GM19238 (cell line): ENCODE results near the gene C1R.
"Not testable (repeated sequence)": the region's sequence is repeated elsewhere in the genome, so short reads cannot be mapped to it uniquely, and the experiment has no call there.

ENCODE experiments used
- DNase-seq: peaks from one replicate; pipeline ENCODE4 v3.0.0; 2011; ENCODE audit warnings: low spot score; ENCODE audit not compliant: insufficient read length

The C1R gene

DNA sequence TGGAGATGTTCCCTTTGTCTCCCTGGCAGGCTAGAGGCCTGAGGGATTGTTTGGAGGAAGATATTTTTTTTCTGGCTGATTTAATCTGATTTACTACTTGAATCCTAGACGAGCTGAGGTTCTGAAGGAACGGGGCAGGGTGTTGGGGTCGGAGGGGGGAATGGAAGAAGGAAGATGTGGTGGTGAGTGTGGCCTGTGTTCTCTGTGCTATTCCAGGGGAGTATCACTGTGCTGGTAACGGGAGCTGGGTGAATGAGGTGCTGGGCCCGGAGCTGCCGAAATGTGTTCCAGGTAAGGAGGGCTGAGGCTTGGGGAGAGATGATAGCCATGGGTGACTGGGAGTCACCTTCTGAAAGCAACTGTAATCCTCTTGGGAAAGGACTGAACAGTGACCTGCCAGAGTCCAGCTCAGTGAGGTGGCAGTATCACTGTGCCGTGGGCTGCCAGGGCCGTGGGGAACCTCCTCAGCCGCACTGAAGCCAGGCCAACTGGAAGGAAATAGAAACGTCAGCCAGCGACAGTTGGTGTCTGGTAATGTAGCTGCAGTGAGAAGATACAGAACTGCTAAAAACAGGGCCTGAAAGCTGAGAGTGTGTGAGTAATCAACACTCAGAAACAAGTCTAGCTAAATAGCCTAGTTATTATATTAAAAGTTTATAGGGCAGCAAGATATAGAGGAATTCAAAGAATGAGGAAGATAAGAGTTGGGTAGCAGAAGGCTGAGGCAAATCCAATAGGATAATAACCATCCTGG lies 23.8 kb downstream of the C1R start:
- DNase-seq = no peak

DNA sequence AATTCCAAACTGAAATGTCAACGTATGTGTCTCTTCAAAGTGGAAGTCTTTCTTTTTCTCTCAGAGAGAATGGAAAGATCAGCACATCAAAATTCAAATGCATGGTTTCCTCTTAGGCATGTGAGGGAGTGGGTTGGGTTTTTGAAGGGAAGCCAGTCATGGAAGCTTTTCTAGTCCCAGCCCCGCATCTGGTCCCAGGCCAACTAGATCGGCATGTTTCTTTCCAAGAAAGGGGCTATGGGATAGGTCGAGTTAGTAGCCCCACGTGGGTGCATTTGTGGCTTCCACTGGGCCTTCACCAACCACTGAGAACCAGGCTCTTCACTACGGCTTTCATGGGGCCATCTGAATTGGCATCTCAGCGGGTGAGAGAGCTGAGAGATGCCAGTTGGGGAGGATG lies 25.1 kb downstream of the C1R start:
- DNase-seq = no peak

DNA sequence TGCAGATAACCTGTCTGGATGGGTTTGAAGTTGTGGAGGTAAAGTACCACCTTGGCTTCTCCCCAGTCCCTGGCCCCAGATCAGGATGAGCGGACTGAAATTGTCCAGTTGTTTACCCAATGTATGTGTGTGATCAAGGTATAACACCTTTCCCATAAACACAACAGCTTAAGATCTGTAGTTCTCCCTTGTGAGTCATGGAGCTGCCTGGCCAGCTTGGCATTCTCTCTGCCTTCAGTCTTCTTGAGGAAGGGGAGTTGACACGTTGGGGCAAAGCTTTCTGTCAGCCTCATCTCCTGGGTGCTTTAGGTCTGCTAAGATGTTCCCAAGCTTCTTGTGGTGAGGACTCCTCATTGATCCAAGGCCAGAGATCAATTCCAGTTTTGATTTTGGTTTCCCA lies 25.6 kb downstream of the C1R start:
- no peak for DNase-seq

DNA sequence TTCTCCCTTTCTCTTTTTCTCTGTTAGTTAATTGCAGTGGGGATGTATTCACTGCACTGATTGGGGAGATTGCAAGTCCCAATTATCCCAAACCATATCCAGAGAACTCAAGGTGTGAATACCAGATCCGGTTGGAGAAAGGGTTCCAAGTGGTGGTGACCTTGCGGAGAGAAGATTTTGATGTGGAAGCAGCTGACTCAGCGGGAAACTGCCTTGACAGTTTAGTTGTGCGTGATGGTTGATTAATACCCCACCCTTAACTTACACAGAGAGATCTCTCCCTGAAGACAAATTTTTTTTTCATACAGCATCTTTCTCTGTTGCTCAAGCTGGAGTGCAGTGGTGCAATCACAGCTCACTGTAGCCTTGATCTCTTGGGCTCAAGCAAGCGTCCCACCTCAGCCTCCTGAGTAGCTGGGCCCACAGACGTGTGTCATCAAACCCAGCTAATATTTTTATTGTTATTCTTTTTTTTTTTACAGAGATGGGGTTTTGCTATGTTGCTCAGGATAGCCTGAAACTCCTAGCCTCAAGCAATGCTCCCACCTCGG lies 27.1 kb downstream of the C1R start:
- no peak for DNase-seq

DNA sequence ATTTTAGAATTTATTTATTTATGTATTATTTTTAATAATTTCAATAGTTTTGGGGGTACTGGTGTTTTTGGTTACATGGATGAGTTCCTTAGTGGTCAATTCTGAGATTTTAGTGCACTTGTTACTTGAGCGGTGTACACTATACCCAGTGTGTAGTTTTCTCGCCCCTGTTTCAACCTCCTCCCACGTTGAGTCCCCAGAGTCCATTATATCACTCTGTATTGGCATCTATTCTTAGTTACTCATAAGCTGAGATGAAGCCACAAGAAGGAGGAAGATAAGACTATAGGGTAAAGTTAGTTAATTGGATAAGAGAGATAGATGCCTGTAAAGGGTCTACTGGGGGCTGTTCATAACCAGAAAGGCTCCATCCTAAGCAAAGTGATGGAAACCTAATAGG lies 27.7 kb downstream of the C1R start:
- DNase-seq = no peak

DNA sequence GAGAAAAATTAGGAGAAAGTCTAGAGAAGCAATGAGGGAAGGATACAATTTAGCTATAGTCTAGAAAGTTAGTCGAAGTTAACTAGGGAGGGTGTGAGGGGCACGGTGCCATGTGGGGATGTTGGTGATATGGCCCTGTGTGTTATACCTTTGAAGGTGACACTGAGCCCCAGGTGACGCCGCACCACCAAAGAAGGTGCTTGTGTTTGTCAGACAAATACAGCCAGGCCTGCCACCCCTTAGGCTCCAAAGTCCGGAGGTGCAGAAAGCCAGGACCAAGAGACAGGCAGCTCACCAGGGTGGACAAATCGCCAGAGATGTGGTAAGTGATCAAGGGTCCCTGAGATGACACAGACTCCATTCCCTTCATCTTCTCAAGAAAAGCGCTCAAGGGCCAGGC lies 30.6 kb downstream of the C1R start:
- no peak for DNase-seq

DNA sequence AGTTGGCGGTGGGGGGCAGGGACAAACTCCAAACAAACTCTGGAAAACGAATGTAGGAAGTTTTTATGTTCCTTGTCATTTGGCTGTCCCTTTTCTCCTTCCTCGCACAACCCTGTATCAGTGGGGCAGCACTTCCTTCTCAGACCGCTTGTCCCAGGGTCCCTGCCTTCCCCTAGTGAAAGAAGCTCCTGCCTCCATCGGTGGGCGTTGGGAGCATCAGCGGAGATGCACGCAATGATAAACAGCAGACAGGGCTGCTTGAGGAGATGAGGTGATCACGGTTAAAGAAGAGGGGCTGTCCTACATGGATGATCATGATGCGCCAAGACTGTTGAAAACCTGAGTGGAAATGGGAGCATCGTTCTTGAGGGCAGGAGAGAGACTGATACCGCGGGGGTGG lies 31.1 kb downstream of the C1R start:
- no peak for DNase-seq

DNA sequence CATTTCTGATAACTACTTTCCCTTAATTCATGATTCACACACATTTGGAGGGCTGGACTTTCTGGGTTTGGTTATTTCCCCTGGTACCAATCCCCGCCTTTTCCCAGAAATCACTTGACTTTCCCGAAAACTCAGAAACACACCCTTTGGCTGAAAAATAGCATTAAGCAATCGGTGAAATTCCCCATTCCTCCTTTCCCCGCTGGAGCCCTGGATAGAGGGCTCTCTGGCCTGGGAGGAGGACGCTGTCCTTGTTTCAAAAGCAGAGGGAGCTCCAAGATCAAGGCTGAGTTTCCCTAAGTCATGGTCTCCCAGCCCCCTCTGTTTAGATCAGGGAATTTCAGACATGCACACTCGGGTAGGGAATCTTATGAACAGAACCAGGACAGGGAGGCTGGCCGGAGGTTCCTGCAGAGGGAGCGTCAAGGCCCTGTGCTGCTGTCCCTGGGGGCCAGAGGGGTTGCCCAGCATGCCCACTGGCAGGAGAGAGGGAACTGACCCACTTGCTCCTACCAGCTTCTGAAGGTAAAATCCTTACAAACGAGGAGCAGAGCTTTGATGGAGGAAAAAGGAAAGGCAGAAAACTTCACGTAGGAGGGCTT lies 31.8 kb downstream of the C1R start, which contains the start of gene C1S:
TSS of gene C1S (plus strand) at position 366 of the 602 bp plus-strand sequence. CDS start 1,195 bp downstream, outside the sequence.
- DNase-seq = no peak

DNA sequence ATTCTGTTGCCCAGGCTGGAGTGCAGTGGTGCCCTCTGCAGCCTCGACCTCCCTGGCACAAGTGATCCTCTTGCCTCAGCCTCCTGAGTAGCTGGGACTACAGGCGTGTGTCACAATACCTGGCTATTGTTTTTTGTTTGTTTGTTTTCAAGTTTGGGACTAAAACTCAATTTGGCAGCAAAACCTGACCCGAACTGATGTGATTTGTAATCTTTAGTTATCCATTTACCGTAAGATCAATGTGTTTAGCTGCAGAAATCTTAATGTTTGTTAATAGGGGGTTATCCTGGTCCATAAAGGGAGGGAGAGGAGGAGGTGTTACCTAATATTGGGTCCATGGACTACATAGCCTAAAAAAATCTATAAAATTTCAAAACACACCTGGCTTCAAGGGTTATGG lies 32.5 kb downstream of the C1R start:
- DNase-seq = no peak

DNA sequence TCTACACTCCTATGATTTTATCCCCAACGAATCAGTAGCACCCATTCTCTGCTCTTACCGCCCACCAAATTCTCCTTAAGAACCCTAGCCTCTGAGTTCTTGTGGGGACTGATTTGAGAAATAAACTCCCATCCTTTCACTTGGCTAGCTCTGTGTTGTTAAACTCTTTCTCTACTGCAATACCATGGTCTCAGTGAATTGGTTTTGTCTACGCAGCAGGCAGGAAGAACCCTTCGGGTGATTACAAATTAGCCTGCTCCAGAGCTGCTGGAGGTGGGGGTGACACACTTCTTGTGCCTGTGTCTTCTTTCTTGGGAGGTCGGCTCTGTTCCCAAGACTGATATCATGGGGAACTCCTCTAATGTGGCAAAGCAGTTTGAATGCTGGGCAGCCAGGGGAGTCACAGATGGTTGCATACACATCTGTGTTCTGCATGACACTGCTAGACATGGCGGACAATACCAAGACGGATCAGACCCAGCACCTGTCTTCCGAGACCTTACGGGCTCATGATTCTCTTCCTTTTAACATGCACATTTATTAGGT lies 33.3 kb downstream of the C1R start:
- DNase-seq = no peak

DNA sequence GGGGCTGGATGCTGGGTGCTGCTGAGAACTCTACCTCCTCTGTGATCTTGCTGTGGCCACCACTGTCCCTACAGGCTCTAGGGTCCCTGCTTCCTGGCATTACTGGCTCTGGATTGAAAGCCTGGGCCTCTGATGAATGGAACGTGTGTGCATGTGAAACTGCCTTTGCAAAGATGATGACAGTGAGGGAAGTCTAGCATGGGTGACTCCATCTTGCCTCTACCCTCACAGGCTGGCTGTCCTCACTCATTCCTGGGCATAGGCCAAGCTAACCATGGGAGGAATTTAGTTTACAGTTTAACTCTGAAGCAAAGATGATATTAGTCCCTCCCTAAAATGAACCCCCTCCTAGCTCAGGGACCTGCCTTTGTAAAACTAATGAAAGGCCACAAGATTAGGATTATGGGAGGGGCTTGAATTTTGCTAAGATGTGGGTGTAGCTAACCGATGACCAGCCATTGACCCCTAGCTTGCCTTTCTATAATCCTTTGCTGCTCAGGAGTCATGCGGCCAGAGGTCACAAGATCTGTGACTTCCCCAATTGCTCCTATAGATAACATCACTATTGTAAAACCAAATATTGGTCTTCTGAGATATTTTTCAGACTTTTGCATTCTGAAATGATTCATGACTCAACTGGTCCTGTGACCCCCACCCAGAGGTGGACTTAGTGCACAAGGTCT lies 33.9 kb downstream of the C1R start:
- no peak for DNase-seq

DNA sequence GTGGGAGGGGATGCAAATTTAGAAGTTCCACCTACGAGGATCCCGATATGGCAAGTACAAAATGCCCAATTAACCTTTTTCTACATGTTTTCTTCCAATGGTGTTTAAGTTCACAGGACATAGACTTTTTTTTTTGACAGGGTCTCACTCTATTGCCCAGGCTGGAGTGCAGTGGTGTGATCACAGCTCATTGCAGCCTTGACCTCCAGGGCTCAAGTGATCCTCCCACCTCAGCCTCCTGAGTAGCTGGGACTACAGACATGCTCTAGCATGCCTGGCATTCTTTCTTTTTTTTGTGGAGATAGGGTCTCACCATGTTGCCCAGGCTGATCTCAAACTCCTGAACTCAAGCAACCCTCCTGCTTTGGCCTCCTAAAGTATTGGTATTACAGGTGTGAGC lies 36.5 kb downstream of the C1R start:
- not testable (repeated sequence) for DNase-seq

DNA sequence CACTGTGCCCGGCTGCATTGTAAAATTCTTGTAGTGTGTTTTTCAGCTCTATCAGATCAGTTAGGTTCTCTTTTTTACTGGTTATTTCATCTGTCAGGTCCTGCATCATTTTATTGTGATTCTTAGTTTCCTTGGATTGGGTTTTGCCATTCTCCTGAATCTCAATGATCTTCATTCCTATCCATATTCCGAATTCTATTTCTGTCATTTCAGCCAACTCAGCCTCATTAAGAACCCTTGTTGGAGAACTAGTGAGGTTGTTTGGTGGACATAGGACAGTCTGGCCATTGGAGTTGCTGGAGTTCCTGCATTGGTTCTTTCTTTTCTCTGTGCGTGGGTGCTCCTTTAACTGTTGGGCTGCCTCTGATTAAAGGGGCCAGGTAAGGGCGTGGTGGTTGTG lies 37.3 kb downstream of the C1R start:
- DNase-seq = no peak

DNA sequence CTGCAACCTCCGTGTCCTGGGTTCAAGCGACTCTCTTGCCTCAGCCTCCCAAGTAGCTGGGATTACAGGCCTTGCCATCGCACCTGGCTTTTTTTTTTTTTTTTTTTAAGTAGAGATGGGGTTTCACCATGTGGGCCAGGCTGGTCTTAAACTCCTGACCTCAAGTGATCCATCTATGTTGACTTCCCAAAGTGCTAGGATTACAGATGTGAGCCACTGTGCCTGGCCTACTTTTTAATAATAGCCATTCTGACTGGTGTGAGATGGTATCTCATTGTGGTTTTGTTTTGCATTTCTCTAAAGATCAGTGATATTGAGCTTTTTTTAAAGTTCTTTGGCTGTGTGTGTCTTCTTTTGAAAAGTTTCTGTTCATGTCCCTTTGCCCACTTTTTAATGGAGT lies 42.3 kb downstream of the C1R start:
- not testable (repeated sequence) for DNase-seq

DNA sequence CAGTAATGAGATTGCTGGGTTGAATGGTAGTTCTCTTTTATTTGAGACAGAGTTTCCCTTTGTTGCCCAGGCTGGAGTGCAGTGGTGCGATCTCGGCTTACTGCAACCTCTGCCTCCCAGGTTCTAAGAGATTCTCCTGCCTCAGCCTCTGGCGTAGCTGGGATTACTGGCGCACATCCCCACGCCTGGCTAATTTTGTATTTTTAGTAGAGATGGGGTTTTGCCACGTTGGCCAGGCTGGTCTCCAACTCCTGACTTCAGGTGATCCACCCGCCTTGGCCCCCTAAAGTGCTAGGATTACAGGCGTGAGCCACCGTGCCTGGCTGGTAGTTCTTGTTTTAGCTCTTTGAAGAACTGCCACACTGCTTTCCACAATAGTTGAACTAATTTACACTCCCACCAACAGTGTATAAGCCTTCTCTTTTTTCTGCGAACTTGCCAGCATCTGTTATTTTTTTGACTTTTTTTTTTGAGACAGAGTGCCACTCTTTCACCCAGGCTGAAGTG lies 42.7 kb downstream of the C1R start:
- DNase-seq = not testable (repeated sequence)

DNA sequence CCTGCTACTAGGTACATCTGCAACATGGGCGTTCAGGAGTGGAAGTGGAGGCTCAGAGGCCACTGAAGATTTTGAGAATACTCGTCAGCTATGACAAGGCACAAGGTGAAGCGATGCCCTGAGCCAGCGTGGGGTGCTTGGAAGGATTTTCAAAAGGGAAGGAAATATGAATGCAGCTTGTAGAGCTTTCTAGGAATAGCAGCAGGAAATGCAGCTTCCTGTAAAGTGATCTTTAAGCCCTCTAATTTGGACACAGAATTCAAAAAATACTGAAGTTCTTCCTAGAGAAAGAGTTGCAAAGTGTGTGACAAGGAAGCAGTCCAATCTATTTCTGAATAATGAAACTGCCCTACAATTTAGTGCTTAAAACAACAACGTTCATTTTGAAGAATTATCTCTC lies 44.9 kb downstream of the C1R start:
- DNase-seq = no peak

DNA sequence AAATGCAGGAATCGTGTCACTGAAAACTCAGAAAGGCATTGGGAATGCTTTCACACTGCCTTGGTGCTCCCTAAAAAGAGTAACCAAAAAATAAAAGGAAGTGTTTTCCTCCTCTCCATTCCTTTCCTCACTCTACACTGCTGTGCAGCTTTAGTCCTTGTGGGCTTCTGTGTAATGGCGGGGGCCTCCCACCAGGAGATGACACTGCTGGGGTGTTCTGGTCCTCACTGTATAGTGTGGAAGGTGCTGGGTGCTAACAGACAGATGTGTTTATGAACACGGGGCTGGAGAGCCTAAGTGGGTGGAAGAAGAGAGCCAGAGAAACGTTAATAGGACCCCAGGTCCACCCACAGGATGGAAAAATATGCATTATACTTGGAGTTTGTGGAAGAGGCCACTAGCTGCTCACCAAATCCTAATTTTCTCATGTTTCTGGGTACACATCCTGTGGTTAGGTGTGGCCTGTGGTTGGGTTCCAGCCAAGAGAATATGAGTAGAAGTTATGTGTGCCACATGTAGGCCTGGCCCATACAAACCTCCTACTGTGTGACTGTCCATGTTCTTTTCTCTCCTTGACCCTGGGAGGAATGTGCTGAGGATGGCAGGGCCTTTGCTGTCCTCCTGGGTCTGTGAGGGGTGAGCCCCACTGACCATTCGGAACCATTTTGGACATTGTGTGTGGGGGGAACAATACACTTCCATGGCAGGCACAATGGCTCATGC lies 45.7 kb downstream of the C1R start:
- DNase-seq = no peak

DNA sequence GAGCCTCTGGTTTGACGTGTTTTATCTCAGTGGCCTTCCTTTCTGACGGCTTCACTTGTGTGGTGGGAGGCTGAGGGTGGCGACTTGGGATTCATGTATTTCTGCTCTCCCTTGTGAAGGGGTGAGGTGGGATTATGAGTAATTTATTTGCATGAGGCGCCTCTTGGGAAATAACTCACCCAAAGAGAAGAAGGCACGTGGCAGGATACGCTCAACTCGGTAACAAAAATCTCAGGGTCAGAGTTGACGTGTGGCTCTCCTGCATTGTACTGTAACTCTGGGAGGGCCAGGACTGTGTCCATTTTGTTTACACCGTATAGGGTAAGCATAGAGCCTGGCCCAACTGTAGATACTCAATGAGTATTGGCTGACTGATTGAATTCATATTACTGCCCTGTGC lies 46.3 kb downstream of the C1R start:
- no peak for DNase-seq

DNA sequence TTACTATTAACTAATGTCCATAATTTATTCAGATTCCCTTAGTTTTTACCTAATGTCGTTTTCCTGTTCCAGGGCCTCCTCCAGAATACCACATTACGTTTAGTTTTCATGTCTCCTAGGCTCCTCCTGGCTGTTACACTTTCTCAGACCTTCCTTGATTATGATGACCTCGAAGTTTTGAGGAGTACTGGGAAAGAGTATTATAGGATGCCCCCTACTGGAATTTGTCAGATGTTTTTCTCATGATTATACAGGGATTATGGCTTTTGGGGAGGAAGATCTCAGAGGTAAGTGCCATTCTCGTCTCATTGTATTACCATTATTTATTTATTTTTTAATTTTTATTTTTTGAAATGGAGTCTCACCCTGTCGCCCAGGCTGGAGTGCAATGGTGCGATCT lies 49.4 kb downstream of the C1R start:
- no peak for DNase-seq

DNA sequence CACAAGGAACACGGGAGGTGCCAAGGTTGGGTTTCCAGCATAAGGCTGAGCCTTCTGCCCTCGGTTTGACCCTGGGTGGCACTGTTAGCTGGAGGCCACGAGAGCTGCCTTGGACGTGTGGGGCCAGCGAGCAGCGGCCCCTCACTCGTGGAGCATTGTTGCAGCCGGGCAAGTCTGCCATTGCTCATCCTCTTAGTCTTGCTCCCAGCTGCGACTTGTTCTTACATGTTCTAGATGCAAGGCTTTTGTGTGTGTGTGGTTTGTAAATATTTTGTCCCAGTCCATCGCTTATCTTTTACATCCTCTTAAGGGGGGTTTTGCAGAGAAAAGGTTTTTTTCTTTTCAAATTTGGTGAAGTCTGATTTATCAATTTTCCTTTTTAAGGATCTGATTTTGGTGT lies 52.8 kb downstream of the C1R start:
- no peak for DNase-seq

DNA sequence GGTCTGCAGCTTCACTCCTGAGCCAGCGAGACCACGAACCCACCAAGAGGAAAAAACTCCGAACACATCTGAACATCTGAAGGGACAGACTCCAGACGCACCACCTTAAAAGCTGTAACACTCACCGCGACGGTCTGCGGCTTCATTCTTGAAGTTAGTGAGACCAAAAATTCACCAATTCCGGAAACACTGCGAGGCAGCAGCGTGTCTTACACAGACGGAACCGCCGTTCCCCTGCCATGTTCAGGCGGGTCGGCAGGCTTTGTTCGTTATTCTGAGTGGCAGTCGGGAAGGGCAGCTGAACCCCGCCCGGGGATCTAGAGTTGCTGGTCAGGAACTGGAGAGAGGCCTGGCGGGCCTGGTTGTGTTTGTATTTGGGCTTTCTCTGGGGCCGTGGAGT lies 53.7 kb downstream of the C1R start:
- DNase-seq = no peak
